WTC11 (cell line): ENCODE measurements around the gene RNASEL.

Experiments used
- IRF2 ChIP-seq: sonication (generic); formaldehyde crosslinking; IDR thresholded peaks from 2 replicates; pipeline ENCODE4 v1.8.0; 2022; ENCODE audit warnings: low read depth, missing genetic modification reagents, borderline replicate concordance
- MXD4 ChIP-seq: fragments of 250-450 bp; sonication (Bioruptor Pico); IDR thresholded peaks from 2 replicates; pipeline ENCODE4 v1.8.0; 2021; ENCODE audit warnings: mild to moderate bottlenecking, moderate library complexity, borderline replicate concordance
- NFE2L1 ChIP-seq: sonication (generic); formaldehyde crosslinking; IDR thresholded peaks from 2 replicates; pipeline ENCODE4 v1.8.1; 2023; ENCODE audit warnings: missing genetic modification reagents
- NR1H2 ChIP-seq: sonication (generic); formaldehyde crosslinking; IDR thresholded peaks from 2 replicates; pipeline ENCODE4 v1.9.0; 2021; ENCODE audit warnings: mild to moderate bottlenecking, moderate library complexity, missing genetic modification reagents
- SMAD3 ChIP-seq: sonication (generic); formaldehyde crosslinking; IDR thresholded peaks from 2 replicates; pipeline ENCODE4 v1.8.0; 2022; ENCODE audit warnings: missing genetic modification reagents, mild to moderate bottlenecking, borderline replicate concordance
- SMAD4 ChIP-seq: sonication (generic); formaldehyde crosslinking; IDR thresholded peaks from 2 replicates; pipeline ENCODE4 v1.8.0; 2022; ENCODE audit warnings: mild to moderate bottlenecking, missing genetic modification reagents
- TEAD4 ChIP-seq: sonication (generic); formaldehyde crosslinking; IDR thresholded peaks from 2 replicates; pipeline ENCODE4 v1.8.0; 2022; ENCODE audit warnings: mild to moderate bottlenecking, missing genetic modification reagents
- TF ChIP-seq, protein P1 (sequence below): sonication (generic); formaldehyde crosslinking; IDR thresholded peaks from 2 replicates; pipeline ENCODE4 v1.8.1; 2023; ENCODE audit warnings: mild to moderate bottlenecking, missing genetic modification reagents, moderate library complexity
- TF ChIP-seq, protein P2 (sequence below): fragments of 200-600 bp; IDR thresholded peaks from 2 replicates; pipeline ENCODE4 v1.8.0; 2022; ENCODE audit warnings: antibody characterized with exemption
- TF ChIP-seq, protein P3 (sequence below): sonication (generic); formaldehyde crosslinking; IDR thresholded peaks from 2 replicates; pipeline ENCODE4 v1.8.0; 2022; ENCODE audit warnings: mild to moderate bottlenecking, missing genetic modification reagents
- TF ChIP-seq, protein P4 (sequence below): sonication (generic); formaldehyde crosslinking; IDR thresholded peaks from 2 replicates; pipeline ENCODE4 v1.8.0; 2023; ENCODE audit warnings: missing genetic modification reagents

DNA sequence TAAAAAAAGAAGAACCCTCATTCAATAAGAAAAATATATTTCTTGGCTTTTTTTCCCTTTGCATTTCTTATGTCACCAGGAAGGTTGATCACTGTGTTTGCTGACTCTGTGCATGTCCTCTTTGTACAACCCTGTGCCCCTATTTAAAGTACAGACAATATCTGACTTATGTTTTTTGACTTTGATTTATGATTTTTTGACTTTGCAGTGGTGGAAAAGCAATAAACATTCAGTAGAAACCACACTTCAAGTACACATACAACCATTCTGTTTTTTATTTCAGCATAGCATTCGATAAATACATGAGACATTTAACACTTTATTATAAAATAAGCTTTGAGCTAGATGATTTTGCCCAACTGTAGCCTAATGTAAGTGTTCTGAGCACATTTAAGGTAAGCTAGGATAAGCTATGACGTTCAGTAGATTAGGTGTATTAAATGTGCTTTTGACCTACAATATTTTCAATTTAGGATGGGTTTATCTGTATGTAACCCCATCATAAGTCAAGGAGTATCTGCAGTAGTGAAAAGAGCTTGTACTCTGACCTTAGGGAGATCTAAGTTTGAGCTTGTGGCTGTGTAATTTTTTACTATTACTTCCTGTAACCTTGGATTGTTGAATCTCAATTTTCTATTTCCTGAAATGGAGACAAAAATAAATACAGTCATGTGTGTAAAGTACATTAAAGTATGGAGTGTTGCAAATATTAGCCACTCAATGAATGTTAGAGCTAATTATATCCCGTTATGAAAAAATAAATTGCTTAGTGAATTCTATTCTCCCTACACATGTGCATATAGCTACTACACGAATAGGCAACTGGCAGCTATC is 1.2 kb downstream of the RNASEL start:
- TF ChIP-seq, protein P1, sequence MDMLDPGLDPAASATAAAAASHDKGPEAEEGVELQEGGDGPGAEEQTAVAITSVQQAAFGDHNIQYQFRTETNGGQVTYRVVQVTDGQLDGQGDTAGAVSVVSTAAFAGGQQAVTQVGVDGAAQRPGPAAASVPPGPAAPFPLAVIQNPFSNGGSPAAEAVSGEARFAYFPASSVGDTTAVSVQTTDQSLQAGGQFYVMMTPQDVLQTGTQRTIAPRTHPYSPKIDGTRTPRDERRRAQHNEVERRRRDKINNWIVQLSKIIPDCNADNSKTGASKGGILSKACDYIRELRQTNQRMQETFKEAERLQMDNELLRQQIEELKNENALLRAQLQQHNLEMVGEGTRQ = no peak
- TF ChIP-seq SMAD3 (CRISPR knock-in tag) = no peak
- TF ChIP-seq, protein P2, sequence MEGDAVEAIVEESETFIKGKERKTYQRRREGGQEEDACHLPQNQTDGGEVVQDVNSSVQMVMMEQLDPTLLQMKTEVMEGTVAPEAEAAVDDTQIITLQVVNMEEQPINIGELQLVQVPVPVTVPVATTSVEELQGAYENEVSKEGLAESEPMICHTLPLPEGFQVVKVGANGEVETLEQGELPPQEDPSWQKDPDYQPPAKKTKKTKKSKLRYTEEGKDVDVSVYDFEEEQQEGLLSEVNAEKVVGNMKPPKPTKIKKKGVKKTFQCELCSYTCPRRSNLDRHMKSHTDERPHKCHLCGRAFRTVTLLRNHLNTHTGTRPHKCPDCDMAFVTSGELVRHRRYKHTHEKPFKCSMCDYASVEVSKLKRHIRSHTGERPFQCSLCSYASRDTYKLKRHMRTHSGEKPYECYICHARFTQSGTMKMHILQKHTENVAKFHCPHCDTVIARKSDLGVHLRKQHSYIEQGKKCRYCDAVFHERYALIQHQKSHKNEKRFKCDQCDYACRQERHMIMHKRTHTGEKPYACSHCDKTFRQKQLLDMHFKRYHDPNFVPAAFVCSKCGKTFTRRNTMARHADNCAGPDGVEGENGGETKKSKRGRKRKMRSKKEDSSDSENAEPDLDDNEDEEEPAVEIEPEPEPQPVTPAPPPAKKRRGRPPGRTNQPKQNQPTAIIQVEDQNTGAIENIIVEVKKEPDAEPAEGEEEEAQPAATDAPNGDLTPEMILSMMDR = no peak
- TF ChIP-seq NR1H2 = no peak
- TF ChIP-seq MXD4 (CRISPR knock-in tag) = no peak
- no peak for TF ChIP-seq TEAD4
- no peak for TF ChIP-seq IRF2
- TF ChIP-seq, protein P3, sequence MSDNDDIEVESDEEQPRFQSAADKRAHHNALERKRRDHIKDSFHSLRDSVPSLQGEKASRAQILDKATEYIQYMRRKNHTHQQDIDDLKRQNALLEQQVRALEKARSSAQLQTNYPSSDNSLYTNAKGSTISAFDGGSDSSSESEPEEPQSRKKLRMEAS = no peak
- TF ChIP-seq, protein P4, sequence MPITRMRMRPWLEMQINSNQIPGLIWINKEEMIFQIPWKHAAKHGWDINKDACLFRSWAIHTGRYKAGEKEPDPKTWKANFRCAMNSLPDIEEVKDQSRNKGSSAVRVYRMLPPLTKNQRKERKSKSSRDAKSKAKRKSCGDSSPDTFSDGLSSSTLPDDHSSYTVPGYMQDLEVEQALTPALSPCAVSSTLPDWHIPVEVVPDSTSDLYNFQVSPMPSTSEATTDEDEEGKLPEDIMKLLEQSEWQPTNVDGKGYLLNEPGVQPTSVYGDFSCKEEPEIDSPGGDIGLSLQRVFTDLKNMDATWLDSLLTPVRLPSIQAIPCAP = no peak
- TF ChIP-seq SMAD4 (CRISPR knock-in tag) = no peak
- TF ChIP-seq NFE2L1 = no peak
